Stimulated activated CD8-positive, alpha-beta memory T cell treated with anti-CD3 and anti-CD28 coated beads, Interleukin-15, amount 100 ng/mL, for 1 hour (primary cell): ENCODE data around the gene GRID2.
"Not testable (repeated sequence)": the region's sequence is repeated elsewhere in the genome, so short reads cannot be mapped to it uniquely, and the experiment has no call there.

ENCODE experiments used
- DNase-seq: peaks from one replicate; pipeline ENCODE4 v3.0.0-alpha.2; 2020; ENCODE audit warnings: low read depth

GRID2 gene

GRCh38 chr4:92305878-92306520, 2.2 kb downstream of the GRID2 start:
- DNase-seq, result no peak

- DNase-seq, result no peak
Observed at GRCh38 chr4:92307181-92307580, 3.4 kb downstream of the GRID2 start.

GRCh38 chr4:92307866-92308265, 4.1 kb downstream of the GRID2 start:
- no peak for DNase-seq

- DNase-seq, result no peak
Observed at GRCh38 chr4:92317047-92317446, 13.3 kb downstream of the GRID2 start.

- DNase-seq, result no peak
Observed at GRCh38 chr4:92328095-92328494, 24.3 kb downstream of the GRID2 start.

- no peak for DNase-seq
Observed at GRCh38 chr4:92333016-92333415, 29.2 kb downstream of the GRID2 start.

- no peak for DNase-seq
Observed at GRCh38 chr4:92334716-92335350, 31.1 kb downstream of the GRID2 start.

- DNase-seq, result no peak
Observed at GRCh38 chr4:92339676-92340075, 35.9 kb downstream of the GRID2 start.

- no peak for DNase-seq
Observed at GRCh38 chr4:92344216-92344615, 40.5 kb downstream of the GRID2 start.

GRCh38 chr4:92346289-92346688, 42.5 kb downstream of the GRID2 start:
- no peak for DNase-seq

GRCh38 chr4:92357966-92358365, 54.2 kb downstream of the GRID2 start:
- DNase-seq, result no peak

GRCh38 chr4:92359491-92359890, 55.7 kb downstream of the GRID2 start:
- DNase-seq, result no peak

- DNase-seq, result no peak
Observed at GRCh38 chr4:92362028-92362427, 58.3 kb downstream of the GRID2 start.

GRCh38 chr4:92368653-92369052, 64.9 kb downstream of the GRID2 start:
- DNase-seq, result no peak

- no peak for DNase-seq
Observed at GRCh38 chr4:92381616-92382015, 77.8 kb downstream of the GRID2 start.

- no peak for DNase-seq
Observed at GRCh38 chr4:92382128-92382527, 78.4 kb downstream of the GRID2 start.

- no peak for DNase-seq
Observed at GRCh38 chr4:92387459-92388069, 83.8 kb downstream of the GRID2 start.

GRCh38 chr4:92399032-92399431, 95.3 kb downstream of the GRID2 start:
- no peak for DNase-seq

- not testable (repeated sequence) for DNase-seq
Observed at GRCh38 chr4:92403525-92403924, 99.8 kb downstream of the GRID2 start.

- no peak for DNase-seq
Observed at GRCh38 chr4:92406488-92406887, 102.7 kb downstream of the GRID2 start.

GRCh38 chr4:92421920-92422319, 118.2 kb downstream of the GRID2 start:
- no peak for DNase-seq

- no peak for DNase-seq
Observed at GRCh38 chr4:92433272-92433758, 129.5 kb downstream of the GRID2 start.

- not testable (repeated sequence) for DNase-seq
Observed at GRCh38 chr4:92438722-92439121, 135.0 kb downstream of the GRID2 start.
